ENCODE results near the gene GOSR2. TPM values are rescaled to one million over a fixed set of nuclear protein-coding genes. Genes with fewer than 3 reads are reported as not detected.
A peak's percentile ranks its signal among the peaks of the same experiment; 100 is the strongest.

GOSR2 gene
- total and polyA plus RNA-seq, 5 experiments from 2014 or later = 36.4 to 89.0 (median 52.0) TPM

GRCh38 chr17:46884552-46884951 lies 38.4 kb upstream of the GOSR2 start:
- DNase-seq (no peak), ATAC-seq (no peak)
- no peaks in the 10 kb centered on the region for H3K36me3 Mint-ChIP-seq
- H3K4me3 Mint-ChIP-seq = no peak overlapping the region
- POLR2A ChIA-PET = no interaction called here
- peaks cover 0 to 11% (median 8%) of the 10 kb centered on the region in 5 donors for H3K27me3 Mint-ChIP-seq
- H3K9me3 Mint-ChIP-seq = no peaks in the 10 kb centered on the region
- H3K4me1 Mint-ChIP-seq = no peaks in the 10 kb centered on the region
- H3K27ac Mint-ChIP-seq = no peak overlapping the region

- no peak overlapping the region for H3K4me3 Mint-ChIP-seq
- no peaks in the 10 kb centered on the region for H3K9me3 Mint-ChIP-seq
- peak overlapping the region in 1 of 10 donors; percentile 34 for H3K27ac Mint-ChIP-seq
- ATAC-seq (no peak), DNase-seq (no peak)
- POLR2A ChIA-PET = no interaction called here
- no peaks in the 10 kb centered on the region for H3K36me3 Mint-ChIP-seq
- no peaks in the 10 kb centered on the region for H3K4me1 Mint-ChIP-seq
- H3K27me3 Mint-ChIP-seq = peaks cover 0 to 13% (median 8%) of the 10 kb centered on the region in 5 donors
Measured at GRCh38 chr17:46885415-46886309, 37.3 kb upstream of the GOSR2 start.

GRCh38 chr17:46886310-46886663 lies 36.7 kb upstream of the GOSR2 start:
- Mint-ChIP-seq H3K27me3 (peaks cover 0 to 15% (median 8%) of the 10 kb centered on the region in 5 donors), H3K9me3 (no peaks in the 10 kb centered on the region), H3K4me3 (no peak overlapping the region), H3K4me1 (no peaks in the 10 kb centered on the region), H3K36me3 (no peaks in the 10 kb centered on the region), H3K27ac (no peak overlapping the region)
- DNase-seq (no peak), ATAC-seq (no peak)
- POLR2A ChIA-PET = no interaction called here

GRCh38 chr17:46887717-46888116 lies 35.2 kb upstream of the GOSR2 start:
- POLR2A ChIA-PET = no interaction called here
- Mint-ChIP-seq H3K9me3 (no peaks in the 10 kb centered on the region), H3K4me1 (peaks cover 0 to 3% (median 0%) of the 10 kb centered on the region in 4 donors), H3K4me3 (no peak overlapping the region), H3K27ac (no peak overlapping the region), H3K27me3 (peaks cover 0 to 21% (median 15%) of the 10 kb centered on the region in 5 donors), H3K36me3 (no peaks in the 10 kb centered on the region)
- ATAC-seq (no peak), DNase-seq (no peak)

GRCh38 chr17:46888727-46889126 lies 34.2 kb upstream of the GOSR2 start:
- POLR2A ChIA-PET = interaction anchor here (1.0 kb wide), 1 partner anchor 12 kb away, joined by 3 read pairs; no protein-coding TSS in a partner anchor
- Mint-ChIP-seq H3K36me3 (no peaks in the 10 kb centered on the region), H3K4me3 (no peak overlapping the region), H3K27me3 (peaks cover 0 to 21% (median 17%) of the 10 kb centered on the region in 5 donors), H3K4me1 (peaks cover 0 to 3% (median 0%) of the 10 kb centered on the region in 4 donors), H3K9me3 (no peaks in the 10 kb centered on the region), H3K27ac (peak overlapping the region in 1 of 10 donors; percentile 15)
- no peak for ATAC-seq
- no peak for DNase-seq

GRCh38 chr17:46889519-46889918 lies 33.4 kb upstream of the GOSR2 start:
- Mint-ChIP-seq H3K27me3 (peaks cover 0 to 22% (median 17%) of the 10 kb centered on the region in 5 donors), H3K9me3 (no peaks in the 10 kb centered on the region), H3K4me3 (no peak overlapping the region), H3K4me1 (peaks cover 0 to 3% (median 0%) of the 10 kb centered on the region in 4 donors), H3K36me3 (no peaks in the 10 kb centered on the region), H3K27ac (no peak overlapping the region)
- POLR2A ChIA-PET = no interaction called here
- ATAC-seq = no peak
- no peak for DNase-seq

- Mint-ChIP-seq H3K4me3 (no peak overlapping the region), H3K9me3 (no peaks in the 10 kb centered on the region), H3K36me3 (no peaks in the 10 kb centered on the region), H3K27me3 (peaks cover 0 to 21% (median 17%) of the 10 kb centered on the region in 5 donors), H3K27ac (no peak overlapping the region), H3K4me1 (peaks cover 0 to 3% (median 0%) of the 10 kb centered on the region in 4 donors)
- POLR2A ChIA-PET = no interaction called here
- DNase-seq = no peak
- ATAC-seq = no peak
Measured at GRCh38 chr17:46889992-46890564, 32.9 kb upstream of the GOSR2 start.

GRCh38 chr17:46890638-46891037 lies 32.3 kb upstream of the GOSR2 start:
- Mint-ChIP-seq H3K4me3 (no peak overlapping the region), H3K27ac (no peak overlapping the region), H3K4me1 (peaks cover 0 to 3% (median 0%) of the 10 kb centered on the region in 4 donors), H3K27me3 (peaks cover 0 to 18% (median 15%) of the 10 kb centered on the region in 5 donors), H3K36me3 (no peaks in the 10 kb centered on the region), H3K9me3 (no peaks in the 10 kb centered on the region)
- no peak for DNase-seq
- POLR2A ChIA-PET = no interaction called here
- ATAC-seq = no peak

GRCh38 chr17:46892192-46892703 lies 30.7 kb upstream of the GOSR2 start:
- Mint-ChIP-seq H3K9me3 (no peaks in the 10 kb centered on the region), H3K27ac (no peak overlapping the region), H3K4me3 (no peak overlapping the region), H3K27me3 (peaks cover 0 to 17% (median 13%) of the 10 kb centered on the region in 5 donors), H3K36me3 (no peaks in the 10 kb centered on the region), H3K4me1 (peaks cover 0 to 3% (median 0%) of the 10 kb centered on the region in 4 donors)
- DNase-seq (no peak), ATAC-seq (no peak)
- POLR2A ChIA-PET = no interaction called here

GRCh38 chr17:46894024-46894423 lies 28.9 kb upstream of the GOSR2 start:
- no peak overlapping the region for H3K27ac Mint-ChIP-seq

GRCh38 chr17:46894476-46895151 lies 28.3 kb upstream of the GOSR2 start:
- ATAC-seq (no peak), DNase-seq (no peak)
- peaks cover 0 to 8% (median 0%) of the 10 kb centered on the region in 9 donors for H3K9me3 Mint-ChIP-seq
- POLR2A ChIA-PET = no interaction called here
- H3K36me3 Mint-ChIP-seq = no peaks in the 10 kb centered on the region
- peaks cover 0 to 3% (median 0%) of the 10 kb centered on the region in 4 donors for H3K4me1 Mint-ChIP-seq
- no peak overlapping the region for H3K4me3 Mint-ChIP-seq
- H3K27ac Mint-ChIP-seq = no peak overlapping the region
- peaks cover 0 to 17% (median 13%) of the 10 kb centered on the region in 5 donors for H3K27me3 Mint-ChIP-seq

More at GRCh38 chr17:46894024-46894423, 28.9 kb upstream of the GOSR2 start:
- Mint-ChIP-seq H3K4me3 (no peak overlapping the region), H3K36me3 (no peaks in the 10 kb centered on the region), H3K27me3 (peaks cover 0 to 17% (median 13%) of the 10 kb centered on the region in 5 donors), H3K4me1 (peaks cover 0 to 3% (median 0%) of the 10 kb centered on the region in 4 donors), H3K9me3 (peaks cover 0 to 8% (median 0%) of the 10 kb centered on the region in 9 donors)
- ATAC-seq (no peak), DNase-seq (no peak)
- POLR2A ChIA-PET = no interaction called here

GRCh38 chr17:46895171-46895570 lies 27.8 kb upstream of the GOSR2 start:
- H3K27ac Mint-ChIP-seq = no peak overlapping the region
- H3K9me3 Mint-ChIP-seq = peaks cover 0 to 8% (median 0%) of the 10 kb centered on the region in 9 donors
- peaks cover 0 to 17% (median 13%) of the 10 kb centered on the region in 5 donors for H3K27me3 Mint-ChIP-seq
- H3K36me3 Mint-ChIP-seq = no peaks in the 10 kb centered on the region
- ATAC-seq = no peak
- H3K4me3 Mint-ChIP-seq = no peak overlapping the region
- DNase-seq = no peak
- H3K4me1 Mint-ChIP-seq = peaks cover 0 to 3% (median 0%) of the 10 kb centered on the region in 4 donors
- POLR2A ChIA-PET = no interaction called here

Data from naive thymus-derived CD8-positive, alpha-beta T cell (primary cell).